ENCODE data around the gene CT55. TPM values are rescaled to one million over a fixed set of nuclear protein-coding genes. Genes with fewer than 3 reads are reported as not detected.
"Not testable (repeated sequence)": the region's sequence is repeated elsewhere in the genome, so short reads cannot be mapped to it uniquely, and the experiment has no call there.

The CT55 gene
- total and polyA plus RNA-seq, 2 of the 8 experiments (the other 6 are each of a cell fraction or from before 2014, with no cell fraction given): 0.15 TPM; not detected in 1

- H2AK5ac ChIP-seq (ENCODE audit: low read depth, low read length); H3K4ac ChIP-seq (replicated peaks; ENCODE audit: insufficient read length, low read depth, low read length); H3K4me2 ChIP-seq (ENCODE audit: insufficient read depth in 1 of 2, low read depth in 2 of 2, low read length in 2 of 2); FAIRE-seq; H4K8ac ChIP-seq (ENCODE audit: extremely low read depth, insufficient read depth, low read length); H2BK20ac ChIP-seq (ENCODE audit: low read length); CTCF ChIA-PET (ENCODE audit: partially characterized antibody); H4K5ac ChIP-seq (ENCODE audit: insufficient read length, low read depth, low read length); H2BK12ac ChIP-seq (ENCODE audit: low read depth, low read length); H2BK5ac ChIP-seq (ENCODE audit: low read depth, low read length); H3K23me2 ChIP-seq (ENCODE audit: low read depth, low read length); H3K79me2 ChIP-seq (ENCODE audit: control insufficient read depth in 1 of 2, insufficient read depth in 2 of 2, low read length in 2 of 2); H3K9me3 ChIP-seq (ENCODE audit: insufficient read depth in 2 of 2, low read depth in 1 of 2, low read length in 1 of 2); H3K27me3 ChIP-seq (replicated peaks in 1 of 4; ENCODE audit: control insufficient read depth in 3 of 4, extremely low read depth in 1 of 4, insufficient read depth in 3 of 4, low read length in 3 of 4); H3K36me3 ChIP-seq (ENCODE audit: control insufficient read depth in 2 of 4, insufficient read depth in 4 of 4, low read length in 3 of 4); H3K18ac ChIP-seq (ENCODE audit: extremely low read depth, low read length); H3K4me1 ChIP-seq (replicated peaks in 1 of 4; ENCODE audit: control insufficient read depth in 3 of 4, insufficient read depth in 4 of 4, low read length in 3 of 4); H3K56ac ChIP-seq (replicated peaks; ENCODE audit: insufficient read length, low read depth, low read length); H4K20me1 ChIP-seq (replicated peaks in 1 of 2; ENCODE audit: control insufficient read depth in 1 of 2, insufficient read depth in 2 of 2, low read length in 2 of 2); DNase-seq (ENCODE audit: low read depth in 1 of 2, low spot score in 2 of 2); H4K91ac ChIP-seq (replicated peaks; ENCODE audit: insufficient read length, low read length); H3K23ac ChIP-seq (ENCODE audit: insufficient read length); H3K79me1 ChIP-seq (ENCODE audit: low read depth, low read length); H2BK120ac ChIP-seq (replicated peaks; ENCODE audit: low read depth, low read length); H2AFZ ChIP-seq (ENCODE audit: low read length); H2BK15ac ChIP-seq (ENCODE audit: low read length); H3K14ac ChIP-seq (ENCODE audit: insufficient read length); H3K9ac ChIP-seq (replicated peaks in 1 of 4; ENCODE audit: extremely low read depth in 1 of 4, low read depth in 3 of 4, low read length in 3 of 4); H3K27ac ChIP-seq (ENCODE audit: low read depth, low read length); H3K4me3 ChIP-seq (ENCODE audit: extremely low read depth in 1 of 4, insufficient read depth in 2 of 4, low read depth in 3 of 4, low read length in 4 of 4); POLR2A ChIA-PET (ENCODE audit: partially characterized antibody): not testable (repeated sequence)
- 92% methylated on average over 2 of the region's 3 CpGs; no CpG with 5 or more reads in 1 of the 2 experiments for WGBS, 2 experiments (ENCODE audit: extremely low coverage in 1 of 2, insufficient coverage in 1 of 2, insufficient read length in 1 of 2, insufficient replicate concordance in 2 of 2, low coverage in 1 of 2, low lambda C conversion rate in 2 of 2, missing lambda C conversion rate in 1 of 2)
Measured at GRCh38 chrX:135169534-135169933, 1.7 kb downstream of the CT55 start.
